Measurements from ENCODE around the gene HBM. TPM values are rescaled to one million over a fixed set of nuclear protein-coding genes. Genes with fewer than 3 reads are reported as not detected.

The HBM gene
- total RNA-seq, 1 donor from 2014 or later, result not detected

DNA sequence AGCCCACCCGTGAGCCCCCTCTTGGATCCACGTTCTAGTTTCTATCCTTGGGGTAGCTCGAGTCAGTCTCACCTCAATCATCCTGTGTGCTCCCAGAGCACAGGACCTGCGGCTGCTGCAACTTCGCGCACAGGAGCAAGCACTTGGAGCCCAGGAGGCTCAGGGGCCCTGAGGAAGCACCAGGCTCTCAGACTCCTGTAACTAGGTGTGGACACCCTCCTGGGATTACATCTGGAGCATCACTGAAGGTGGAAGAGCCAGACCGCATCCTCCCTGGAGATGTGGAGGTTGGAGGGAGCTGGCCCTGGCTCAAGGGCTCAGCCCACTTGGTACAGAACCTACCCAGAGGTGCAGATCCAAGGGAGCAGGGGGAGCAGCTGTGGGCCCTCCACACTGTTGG is 17.2 kb downstream of the HBM start:
- Histone ChIP-seq H3K27me3 (ENCODE audit: control insufficient read depth, insufficient read depth, low read length) (peaks cover 4% of the 10 kb centered on the region), H3K4me3 (ENCODE audit: low read depth, low read length) (no peak overlapping the region), H3K36me3 (ENCODE audit: control insufficient read depth, insufficient read depth, low read length) (peaks cover 7% of the 10 kb centered on the region)
- DNase-seq (ENCODE audit: low read depth), result no peak
- TF ChIP-seq, protein P1, sequence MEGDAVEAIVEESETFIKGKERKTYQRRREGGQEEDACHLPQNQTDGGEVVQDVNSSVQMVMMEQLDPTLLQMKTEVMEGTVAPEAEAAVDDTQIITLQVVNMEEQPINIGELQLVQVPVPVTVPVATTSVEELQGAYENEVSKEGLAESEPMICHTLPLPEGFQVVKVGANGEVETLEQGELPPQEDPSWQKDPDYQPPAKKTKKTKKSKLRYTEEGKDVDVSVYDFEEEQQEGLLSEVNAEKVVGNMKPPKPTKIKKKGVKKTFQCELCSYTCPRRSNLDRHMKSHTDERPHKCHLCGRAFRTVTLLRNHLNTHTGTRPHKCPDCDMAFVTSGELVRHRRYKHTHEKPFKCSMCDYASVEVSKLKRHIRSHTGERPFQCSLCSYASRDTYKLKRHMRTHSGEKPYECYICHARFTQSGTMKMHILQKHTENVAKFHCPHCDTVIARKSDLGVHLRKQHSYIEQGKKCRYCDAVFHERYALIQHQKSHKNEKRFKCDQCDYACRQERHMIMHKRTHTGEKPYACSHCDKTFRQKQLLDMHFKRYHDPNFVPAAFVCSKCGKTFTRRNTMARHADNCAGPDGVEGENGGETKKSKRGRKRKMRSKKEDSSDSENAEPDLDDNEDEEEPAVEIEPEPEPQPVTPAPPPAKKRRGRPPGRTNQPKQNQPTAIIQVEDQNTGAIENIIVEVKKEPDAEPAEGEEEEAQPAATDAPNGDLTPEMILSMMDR (IDR thresholded peaks at IDR 0.05; ENCODE audit: insufficient read depth, low read length, severe bottlenecking), result no peak
- FAIRE-seq, result no peak

DNA sequence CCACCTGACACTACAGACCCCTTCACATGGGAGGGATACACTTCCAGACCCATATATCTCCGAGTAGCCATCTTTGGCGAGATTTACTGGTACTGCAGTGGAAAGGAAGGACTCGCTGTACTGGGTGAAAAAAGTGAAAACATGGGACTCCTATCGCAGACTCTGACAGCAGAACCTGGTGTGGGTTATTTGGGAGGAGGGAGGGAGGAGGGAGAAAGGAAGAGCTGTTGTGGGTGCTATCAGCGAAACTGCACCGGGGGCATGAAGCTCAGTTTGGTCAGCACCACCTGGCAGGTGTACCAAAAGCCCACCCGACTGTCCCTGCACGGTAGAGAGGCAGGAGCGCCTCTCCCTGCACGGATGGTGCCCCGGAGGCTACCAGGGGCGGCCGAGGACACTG is 19.4 kb downstream of the HBM start:
- no peak overlapping the region for H3K4me3 ChIP-seq (ENCODE audit: low read depth, low read length)

DNA sequence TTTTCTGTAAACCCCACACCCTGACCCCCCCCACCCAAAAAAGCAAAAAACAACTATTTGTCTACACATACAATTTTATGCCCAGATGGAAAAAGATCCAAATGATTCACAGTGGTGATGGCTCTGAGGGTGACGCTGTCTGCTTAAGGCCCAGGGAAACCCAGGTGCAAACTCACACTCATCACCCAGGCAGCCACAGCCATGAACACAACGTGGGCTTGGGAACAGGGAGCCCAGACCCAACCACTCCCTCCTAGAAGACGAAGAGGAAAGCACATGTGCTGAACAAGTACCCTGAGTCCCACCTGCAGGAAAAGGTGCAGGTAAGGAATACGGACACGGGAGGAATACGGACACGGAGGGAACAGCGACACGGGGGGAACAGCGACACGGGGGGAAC is 19.9 kb downstream of the HBM start:
- no peak overlapping the region for H3K4me3 ChIP-seq (ENCODE audit: low read depth, low read length)
- peaks cover 16% of the 10 kb centered on the region for H3K36me3 ChIP-seq (ENCODE audit: control insufficient read depth, insufficient read depth, low read length)
- DNase-seq (ENCODE audit: low read depth) (no peak), FAIRE-seq (no peak)
- no peaks in the 10 kb centered on the region for H3K27me3 ChIP-seq (ENCODE audit: control insufficient read depth, insufficient read depth, low read length)
- TF ChIP-seq, protein P1 (IDR thresholded peaks at IDR 0.05; ENCODE audit: insufficient read depth, low read length, severe bottlenecking), result no peak

More for the DNA sequence above, 19.4 kb downstream of the HBM start:
- Histone ChIP-seq H3K27me3 (ENCODE audit: control insufficient read depth, insufficient read depth, low read length) (no peaks in the 10 kb centered on the region), H3K36me3 (ENCODE audit: control insufficient read depth, insufficient read depth, low read length) (peaks cover 16% of the 10 kb centered on the region)
- no peak for FAIRE-seq
- TF ChIP-seq, protein P1 (IDR thresholded peaks at IDR 0.05; ENCODE audit: insufficient read depth, low read length, severe bottlenecking), result no peak
- no peak for DNase-seq (ENCODE audit: low read depth)

DNA sequence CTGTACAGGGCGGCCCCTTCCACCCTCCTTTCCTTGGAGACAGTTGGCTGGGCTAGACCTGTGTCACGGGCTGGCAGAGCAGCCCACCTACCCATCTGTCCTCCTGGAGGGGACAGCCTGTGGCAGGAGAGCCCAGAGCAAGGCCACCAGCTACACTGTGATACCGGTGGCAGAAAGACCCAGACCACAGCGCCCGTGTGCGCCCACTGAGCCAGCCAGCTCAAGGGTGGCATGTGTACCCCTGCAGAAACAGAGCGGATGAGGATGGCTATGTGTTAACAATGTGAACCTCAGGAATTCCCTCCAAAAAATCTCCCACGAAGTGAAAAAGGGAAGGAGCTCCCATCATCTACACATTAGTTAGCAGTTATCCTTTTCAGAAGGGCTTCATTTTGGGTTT is 21.6 kb downstream of the HBM start:
- H3K27me3 ChIP-seq (ENCODE audit: control insufficient read depth, insufficient read depth, low read length), result no peaks in the 10 kb centered on the region
- no peak overlapping the region for H3K4me3 ChIP-seq (ENCODE audit: low read depth, low read length)
- DNase-seq (ENCODE audit: low read depth) (no peak), FAIRE-seq (no peak)
- TF ChIP-seq, protein P1 (IDR thresholded peaks at IDR 0.05; ENCODE audit: insufficient read depth, low read length, severe bottlenecking), result no peak
- H3K36me3 ChIP-seq (ENCODE audit: control insufficient read depth, insufficient read depth, low read length), result peaks cover 25% of the 10 kb centered on the region

DNA sequence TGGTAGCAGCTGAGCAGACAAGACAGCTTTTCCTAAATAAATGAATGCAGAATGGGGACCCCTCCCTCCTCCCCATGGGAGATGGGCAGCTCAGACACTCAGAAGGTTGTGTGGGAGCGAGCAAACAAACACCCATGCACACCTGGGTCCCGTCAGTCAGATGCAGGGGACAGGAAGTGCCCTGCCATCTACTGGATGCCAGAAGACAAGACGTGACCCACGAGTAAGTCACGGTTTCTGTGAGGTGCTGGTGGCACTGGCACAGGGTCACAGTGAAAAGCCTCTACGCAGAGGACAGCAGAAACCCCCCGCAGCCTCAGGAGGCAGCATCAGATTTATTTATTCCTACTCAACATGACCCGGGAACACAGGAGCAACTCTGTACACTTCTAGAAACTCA is 22.9 kb downstream of the HBM start:
- peaks cover 29% of the 10 kb centered on the region for H3K36me3 ChIP-seq (ENCODE audit: control insufficient read depth, insufficient read depth, low read length)
- FAIRE-seq, result no peak
- no peak overlapping the region for H3K4me3 ChIP-seq (ENCODE audit: low read depth, low read length)
- DNase-seq (ENCODE audit: low read depth), result no peak
- TF ChIP-seq, protein P1 (IDR thresholded peaks at IDR 0.05; ENCODE audit: insufficient read depth, low read length, severe bottlenecking), result peak; percentile 12
- no peaks in the 10 kb centered on the region for H3K27me3 ChIP-seq (ENCODE audit: control insufficient read depth, insufficient read depth, low read length)

DNA sequence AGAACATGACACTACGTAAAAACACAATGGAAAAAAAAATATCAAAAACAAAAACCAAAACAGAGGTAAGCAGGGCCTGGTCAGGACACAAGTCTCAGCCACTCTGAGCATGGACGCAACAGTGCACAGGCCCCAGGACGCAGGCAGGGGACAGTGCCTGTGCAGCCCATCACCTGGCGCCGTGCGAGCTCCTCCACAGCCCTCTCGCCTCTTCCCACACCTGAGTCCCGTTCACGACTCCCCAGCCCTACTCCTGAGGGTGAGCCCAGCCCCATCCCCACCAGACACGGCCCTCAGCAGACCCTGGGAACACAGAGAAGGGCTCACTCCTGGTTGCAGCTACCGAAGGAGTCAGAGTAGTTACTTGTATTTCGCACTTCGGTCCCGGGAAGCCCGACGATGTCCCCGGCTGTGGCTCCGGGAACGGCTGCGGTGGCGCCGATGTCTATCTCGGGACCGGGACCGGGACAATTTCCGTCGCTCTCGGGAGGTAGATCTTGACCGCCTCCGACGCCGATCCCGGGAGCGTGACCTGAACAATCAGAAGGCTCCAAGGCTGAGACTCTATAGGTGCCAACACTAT is 23.9 kb downstream of the HBM start:
- Histone ChIP-seq H3K27me3 (ENCODE audit: control insufficient read depth, insufficient read depth, low read length) (no peaks in the 10 kb centered on the region), H3K4me3 (ENCODE audit: low read depth, low read length) (no peak overlapping the region), H3K36me3 (ENCODE audit: control insufficient read depth, insufficient read depth, low read length) (peaks cover 31% of the 10 kb centered on the region)
- TF ChIP-seq, protein P1 (IDR thresholded peaks at IDR 0.05; ENCODE audit: insufficient read depth, low read length, severe bottlenecking), result no peak
- FAIRE-seq, result no peak
- DNase-seq (ENCODE audit: low read depth), result no peak

Data from bronchial epithelial cell (primary cell).